Mesenchymal stem cell (in vitro differentiated cells and primary cell): ENCODE data around the gene RRP1.
A peak's percentile ranks its signal among the peaks of the same experiment; 100 is the strongest.

Experiments used
- DNase-seq: peaks from one replicate; pipeline ENCODE4 v3.0.0-alpha.2; 2013
- H2AFZ ChIP-seq: one replicate; pipeline ENCODE4 v1.6.1; 2013; ENCODE audit warnings: low read depth, mild to moderate bottlenecking, control low read depth, inconsistent platforms, low read length, moderate library complexity
- H2AK5ac ChIP-seq: 2 replicates; pipeline ENCODE4 v1.6.1; 2013; ENCODE audit warnings: low read length, moderate library complexity, mild to moderate bottlenecking, inconsistent platforms; ENCODE audit not compliant: severe bottlenecking
- H2BK120ac ChIP-seq: one replicate; pipeline ENCODE4 v1.6.1; 2013; ENCODE audit warnings: low read depth, mild to moderate bottlenecking, inconsistent platforms, low read length, moderate library complexity
- H2BK12ac ChIP-seq, 2 experiments: one replicate each; pipeline ENCODE4 v1.6.1; 2013; ENCODE audit warnings: inconsistent platforms in 2 of 2, low read length in 2 of 2, mild to moderate bottlenecking in 2 of 2, moderate library complexity in 2 of 2, control low read depth in 1 of 2
- H2BK15ac ChIP-seq: one replicate; pipeline ENCODE4 v1.6.1; 2013; ENCODE audit warnings: mild to moderate bottlenecking, low read depth, inconsistent platforms; ENCODE audit not compliant: poor library complexity, severe bottlenecking
- H2BK5ac ChIP-seq: 2 replicates; pipeline ENCODE4 v1.6.1; 2013; ENCODE audit warnings: low read depth, mild to moderate bottlenecking, low read length, control low read depth, inconsistent platforms; ENCODE audit not compliant: poor library complexity, severe bottlenecking
- H3K14ac ChIP-seq, 2 experiments: one replicate each; pipeline ENCODE4 v1.6.1; 2013; ENCODE audit warnings: inconsistent platforms in 2 of 2, low read length in 2 of 2, control low read depth in 1 of 2, mild to moderate bottlenecking in 1 of 2, moderate library complexity in 1 of 2
- H3K18ac ChIP-seq, 2 experiments: one replicate each; pipeline ENCODE4 v1.6.1; 2013; ENCODE audit warnings: inconsistent platforms in 2 of 2, low read length in 2 of 2, control low read depth in 1 of 2, low read depth in 1 of 2, mild to moderate bottlenecking in 1 of 2
- H3K23ac ChIP-seq, 2 experiments: one replicate each; pipeline ENCODE4 v1.6.1; 2013; ENCODE audit warnings: inconsistent platforms in 2 of 2, low read length in 2 of 2, mild to moderate bottlenecking in 2 of 2, moderate library complexity in 2 of 2, control low read depth in 1 of 2
- H3K27ac ChIP-seq: 2 replicates; pipeline ENCODE4 v1.5.1; 2013; ENCODE audit warnings: mild to moderate bottlenecking, moderate library complexity, low read length, control low read depth, inconsistent platforms; ENCODE audit not compliant: poor library complexity, severe bottlenecking
- H3K27me3 ChIP-seq, 2 experiments: 2 replicates each; pipeline versions ENCODE4 v1.6.1 to v1.7.0; 2013; ENCODE audit warnings: low read length in 2 of 2, mild to moderate bottlenecking in 2 of 2, moderate library complexity in 2 of 2, control low read depth in 1 of 2, inconsistent platforms in 1 of 2; ENCODE audit not compliant: control insufficient read depth in 1 of 2, insufficient read depth in 1 of 2
- H3K36me3 ChIP-seq, 2 experiments: 2 replicates each; pipeline versions ENCODE4 v1.6.1 to v1.7.0; 2013; ENCODE audit warnings: low read length in 2 of 2, control low read depth in 1 of 2, inconsistent platforms in 1 of 2, low read depth in 1 of 2, mild to moderate bottlenecking in 1 of 2; ENCODE audit not compliant: insufficient read depth in 2 of 2, control insufficient read depth in 1 of 2
- H3K4ac ChIP-seq, 2 experiments: one replicate each; pipeline ENCODE4 v1.6.1; 2013; ENCODE audit warnings: inconsistent platforms in 2 of 2, low read length in 2 of 2, mild to moderate bottlenecking in 2 of 2, moderate library complexity in 2 of 2, control low read depth in 1 of 2, low read depth in 1 of 2
- H3K4me1 ChIP-seq: 2 replicates; pipeline ENCODE4 v1.6.1; 2013; ENCODE audit warnings: low read depth, low read length, control low read depth; ENCODE audit not compliant: control insufficient read depth, insufficient read depth
- H3K4me2 ChIP-seq: 2 replicates; pipeline ENCODE4 v1.6.1; 2013; ENCODE audit warnings: low read length, mild to moderate bottlenecking, inconsistent platforms; ENCODE audit not compliant: poor library complexity, severe bottlenecking
- H3K4me3 ChIP-seq, 2 experiments: 2 replicates each; pipeline versions ENCODE4 v1.5.1 to v1.7.0; 2013; ENCODE audit warnings: low read length in 2 of 2, mild to moderate bottlenecking in 2 of 2, control low read depth in 1 of 2, low read depth in 1 of 2; ENCODE audit not compliant: insufficient read depth in 1 of 2
- H3K79me1 ChIP-seq: replicated peaks from 2 replicates; pipeline ENCODE4 v1.6.1; 2013; ENCODE audit warnings: mild to moderate bottlenecking, control low read depth, low read length, inconsistent platforms; ENCODE audit not compliant: poor library complexity, severe bottlenecking
- H3K9ac ChIP-seq: 2 replicates; pipeline ENCODE4 v1.7.0; 2013; ENCODE audit warnings: mild to moderate bottlenecking, low read length, moderate library complexity
- H3K9me3 ChIP-seq: 2 replicates; pipeline ENCODE4 v1.7.0; 2013; ENCODE audit warnings: mild to moderate bottlenecking, low read length; ENCODE audit not compliant: control insufficient read depth
- H4K8ac ChIP-seq: one replicate; pipeline ENCODE4 v1.6.1; 2013; ENCODE audit warnings: inconsistent platforms, mild to moderate bottlenecking, low read length, moderate library complexity
- H4K91ac ChIP-seq: one replicate; pipeline ENCODE4 v1.6.1; 2013; ENCODE audit warnings: mild to moderate bottlenecking, low read length, inconsistent platforms
- WGBS: methylation state at CpG from one replicate; pipeline ENCODE4 v1.1.7; 2013; ENCODE audit warnings: mixed read lengths; 5-methylcytosine and 5-hydroxymethylcytosine counted together

RRP1 gene

DNA sequence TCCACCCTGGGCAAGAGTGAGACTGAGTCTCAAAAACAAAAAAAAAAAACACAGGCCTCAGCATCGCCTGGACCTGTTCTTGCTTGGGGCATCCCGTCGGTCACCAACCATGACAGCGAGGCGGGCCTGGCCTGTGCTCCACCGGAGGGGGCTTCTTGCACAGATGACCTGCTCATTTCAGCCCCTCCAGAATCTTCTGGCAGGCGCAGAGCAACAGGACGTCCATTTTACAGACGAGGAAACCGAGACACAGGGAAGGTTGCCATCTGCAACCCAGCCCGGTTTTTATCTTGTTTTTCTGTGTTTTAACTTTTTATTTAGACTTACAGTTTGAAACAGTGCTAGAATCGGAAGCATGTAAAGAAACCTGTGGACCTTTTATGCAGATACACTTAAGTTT lies 14.2 kb upstream of the RRP1 start:
- H3K4me2 ChIP-seq: peak overlapping the region; percentile 96
- H3K14ac ChIP-seq: no peak overlapping the region
- no peak overlapping the region for H2BK15ac ChIP-seq
- H3K27me3 ChIP-seq: no peaks in the 10 kb centered on the region
- H2AK5ac ChIP-seq: no peak overlapping the region
- H3K18ac ChIP-seq: no peak overlapping the region
- no peak overlapping the region for H2BK12ac ChIP-seq
- H3K9me3 ChIP-seq: no peaks in the 10 kb centered on the region
- peaks cover 8% of the 10 kb centered on the region for H3K79me1 ChIP-seq
- H2BK5ac ChIP-seq: no peak overlapping the region
- H3K4me3 ChIP-seq: peak overlapping the region; percentile 37 to 98
- peak overlapping the region in 1 of 2 experiments; percentile 43 for H3K4ac ChIP-seq
- H3K4me1 ChIP-seq: peaks cover 22% of the 10 kb centered on the region
- H3K27ac ChIP-seq: no peak overlapping the region
- no peak overlapping the region for H2AFZ ChIP-seq
- H4K8ac ChIP-seq: no peak overlapping the region
- no peak overlapping the region for H2BK120ac ChIP-seq
- H3K36me3 ChIP-seq: peaks cover 26% of the 10 kb centered on the region in 2 experiments
- no peak for DNase-seq
- peak overlapping the region; percentile 94 for H3K9ac ChIP-seq
- 81% methylated on average over 12 of the region's 12 CpGs for WGBS
- no peak overlapping the region for H3K23ac ChIP-seq
- H4K91ac ChIP-seq: no peak overlapping the region

DNA sequence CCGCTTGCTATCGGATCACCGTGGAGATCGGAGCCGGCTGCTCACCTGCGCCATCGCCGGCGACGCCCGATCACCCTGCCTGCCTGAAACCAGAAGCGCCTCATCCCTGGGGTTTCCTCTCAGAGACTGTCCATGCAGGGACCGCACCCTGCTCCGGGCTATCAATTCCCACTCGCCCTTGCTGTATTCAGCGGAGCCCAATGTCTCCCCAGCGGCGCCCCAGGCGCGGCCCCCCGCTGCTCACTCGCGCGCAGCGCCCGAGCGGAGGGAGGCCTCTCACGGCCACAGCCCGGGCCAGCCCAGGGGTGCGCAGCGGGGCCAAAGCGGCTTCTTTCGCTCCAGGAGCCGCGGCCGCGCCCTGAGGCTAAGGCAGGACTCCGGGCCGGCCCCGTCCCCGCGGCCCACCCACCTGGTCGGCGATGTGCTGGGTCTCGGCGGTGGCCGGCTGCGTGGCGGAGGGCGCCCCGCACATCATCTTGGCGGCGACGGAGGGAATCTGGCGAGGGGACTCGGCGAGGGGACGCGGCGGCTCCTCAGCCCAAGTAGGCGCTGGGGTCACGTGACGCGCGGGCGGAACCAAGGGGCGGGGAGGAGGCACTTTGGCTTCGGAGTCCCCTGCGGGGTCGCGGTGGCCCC lies 13.5 kb upstream of the RRP1 start, which contains the start of gene CSTB:
Gene CSTB (minus strand): TSS at position 514 of the 636 bp plus-strand sequence. CDS start 39 bp downstream, at position 475.
- Histone ChIP-seq H3K18ac (peak within 1 kb of the TSS; percentile 90 to 99), H2BK5ac (peak within 1 kb of the TSS; percentile 61), H3K4me1 (peaks cover 22% of the 10 kb centered on the region), H3K27me3 (no peaks in the 10 kb centered on the region), H2BK15ac (peak within 1 kb of the TSS; percentile 85), H3K14ac (peak within 1 kb of the TSS; percentile 94 to 97), H3K27ac (no peak within 1 kb of the TSS), H3K4ac (peak within 1 kb of the TSS; percentile 57 to 99), H4K91ac (peak within 1 kb of the TSS; percentile 98), H2BK12ac (peak within 1 kb of the TSS in 1 of 2 experiments; percentile 21), H4K8ac (peak within 1 kb of the TSS; percentile 89), H3K9ac (peak within 1 kb of the TSS; percentile 94), H2AFZ (peak within 1 kb of the TSS; percentile 79), H3K4me2 (peak within 1 kb of the TSS; percentile 96), H3K79me1 (peaks cover 8% of the 10 kb centered on the region), H2BK120ac (peak within 1 kb of the TSS; percentile 100), H3K4me3 (peak within 1 kb of the TSS; percentile 98), H3K23ac (peak within 1 kb of the TSS in 1 of 2 experiments; percentile 96), H3K9me3 (no peaks in the 10 kb centered on the region), H3K36me3 (peaks cover 24 to 26% of the 10 kb centered on the region in 2 experiments), H2AK5ac (no peak within 1 kb of the TSS)
- peak; percentile 71 for DNase-seq
- WGBS: under 1% methylated on average over 69 of the region's 71 CpGs

DNA sequence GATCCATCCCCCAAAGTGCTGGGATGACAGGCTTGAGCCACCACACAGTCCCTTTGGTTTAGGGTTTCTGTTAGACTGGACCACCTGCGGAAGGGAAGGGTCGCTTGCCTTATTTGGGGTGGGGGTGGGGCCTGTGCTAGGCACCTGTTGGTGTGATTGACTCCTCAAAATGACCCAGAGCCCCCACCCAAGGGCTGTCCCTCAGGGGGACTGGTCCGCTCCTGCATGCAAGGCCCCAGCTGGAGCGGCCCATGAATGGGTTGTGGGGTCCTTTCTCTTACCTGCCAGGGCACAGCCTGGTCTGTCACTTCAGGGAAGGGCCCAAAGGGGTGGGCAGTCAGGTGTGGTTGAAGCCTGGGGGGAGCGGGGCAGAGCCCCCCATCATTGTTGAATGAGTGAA lies 11.4 kb upstream of the RRP1 start:
- Histone ChIP-seq H4K8ac (no peak overlapping the region), H3K4me2 (no peak overlapping the region), H3K4ac (no peak overlapping the region), H3K9ac (no peak overlapping the region), H3K36me3 (peaks cover 18% of the 10 kb centered on the region in 2 experiments), H3K4me3 (no peak overlapping the region), H3K79me1 (peaks cover 7% of the 10 kb centered on the region), H2BK5ac (no peak overlapping the region), H2AFZ (no peak overlapping the region), H3K14ac (no peak overlapping the region), H2BK12ac (no peak overlapping the region), H3K18ac (no peak overlapping the region), H2BK15ac (no peak overlapping the region), H2BK120ac (no peak overlapping the region), H3K4me1 (peaks cover 19% of the 10 kb centered on the region), H3K27ac (no peak overlapping the region), H3K9me3 (no peaks in the 10 kb centered on the region), H3K27me3 (no peaks in the 10 kb centered on the region), H2AK5ac (peak overlapping the region; percentile 30), H3K23ac (no peak overlapping the region), H4K91ac (no peak overlapping the region)
- whole genome bisulfite sequencing: 98% methylated on average over 5 of the region's 5 CpGs
- no peak for DNase-seq

- WGBS: 66% methylated on average over 20 of the region's 20 CpGs
- H4K8ac ChIP-seq: no peak overlapping the region
- H3K9ac ChIP-seq: no peak overlapping the region
- no peaks in the 10 kb centered on the region for H3K27me3 ChIP-seq
- peak; percentile 40 for DNase-seq
- no peak overlapping the region for H3K14ac ChIP-seq
- peak overlapping the region in 1 of 2 experiments; percentile 29 for H3K4ac ChIP-seq
- H2BK15ac ChIP-seq: no peak overlapping the region
- no peak overlapping the region for H3K4me2 ChIP-seq
- H3K4me3 ChIP-seq: no peak overlapping the region
- H3K18ac ChIP-seq: no peak overlapping the region
- no peak overlapping the region for H2AFZ ChIP-seq
- peaks cover 19% of the 10 kb centered on the region for H3K4me1 ChIP-seq
- peak overlapping the region in 1 of 2 experiments; percentile 50 for H2BK12ac ChIP-seq
- H3K36me3 ChIP-seq: peaks cover 11% of the 10 kb centered on the region in 2 experiments
- H3K27ac ChIP-seq: peak overlapping the region; percentile 46
- no peaks in the 10 kb centered on the region for H3K9me3 ChIP-seq
- no peak overlapping the region for H3K23ac ChIP-seq
- peaks cover 2% of the 10 kb centered on the region for H3K79me1 ChIP-seq
- H2BK5ac ChIP-seq: no peak overlapping the region
- H4K91ac ChIP-seq: no peak overlapping the region
- peak overlapping the region; percentile 12 for H2AK5ac ChIP-seq
- H2BK120ac ChIP-seq: no peak overlapping the region
These were observed 10.7 kb upstream of the RRP1 start for GRCh38 chr21:43778469-43779335.
